Measurements from ENCODE around the gene UHRF2.
"Not testable (repeated sequence)": the region's sequence is repeated elsewhere in the genome, so short reads cannot be mapped to it uniquely, and the experiment has no call there.

UHRF2 gene

GRCh38 chr9:6428940-6429889, 16.2 kb downstream of the UHRF2 start:
- no peak for DNase-seq (ENCODE audit: low spot score)

DNA sequence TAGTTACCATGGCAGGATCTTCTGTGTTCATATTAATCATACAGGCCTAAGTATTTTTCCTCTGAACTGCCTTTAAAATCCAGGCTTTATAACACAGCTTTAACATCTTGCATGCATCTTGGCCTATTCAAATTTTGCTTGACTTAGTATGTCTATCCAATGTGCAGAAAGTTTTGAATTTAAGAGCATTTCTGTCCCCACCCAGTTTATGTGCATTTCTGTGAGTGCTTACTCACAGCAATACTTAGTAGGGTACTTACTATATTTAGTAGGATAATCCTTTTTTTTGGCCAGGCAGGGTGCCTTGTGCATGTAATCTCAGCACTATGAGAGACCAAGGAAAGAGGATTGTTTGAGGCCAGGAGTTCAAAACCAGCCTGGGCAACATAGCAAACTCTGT, 18.0 kb downstream of the UHRF2 start:
- no peak for DNase-seq (ENCODE audit: low spot score)

GRCh38 chr9:6433410-6433809, 20.4 kb downstream of the UHRF2 start:
- DNase-seq (ENCODE audit: low spot score), result no peak

DNA sequence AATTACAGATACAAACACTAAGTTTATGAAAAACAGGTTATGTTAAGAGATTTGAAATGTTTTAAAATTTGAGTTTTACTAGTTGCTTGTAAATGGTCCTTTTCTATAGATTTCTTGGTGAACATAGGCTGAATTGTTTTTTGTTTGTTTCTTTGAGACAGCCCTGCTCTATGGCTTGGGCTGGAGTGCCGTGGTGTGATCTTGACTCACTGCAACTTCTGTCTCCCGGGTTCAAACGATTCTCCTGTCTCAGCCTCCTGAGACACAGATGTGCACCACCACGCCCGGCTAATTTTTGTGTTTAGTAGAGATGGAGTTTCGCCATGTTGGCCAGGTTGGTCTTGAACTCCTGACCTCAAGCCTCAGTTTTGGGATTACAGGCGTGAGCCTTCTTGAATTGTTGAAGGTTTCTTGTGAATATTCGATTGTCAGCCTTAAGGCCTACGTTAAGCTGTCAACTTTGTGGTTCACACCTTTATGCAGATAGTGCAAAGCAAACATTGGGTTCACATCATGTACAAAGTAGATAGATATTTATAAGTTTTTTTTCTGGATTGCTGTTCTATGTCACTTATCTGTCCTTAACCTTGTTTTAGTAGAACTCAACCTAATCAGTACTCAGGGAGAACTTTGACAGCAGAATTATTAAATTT, 26.2 kb downstream of the UHRF2 start:
- no peak for DNase-seq (ENCODE audit: low spot score)

DNA sequence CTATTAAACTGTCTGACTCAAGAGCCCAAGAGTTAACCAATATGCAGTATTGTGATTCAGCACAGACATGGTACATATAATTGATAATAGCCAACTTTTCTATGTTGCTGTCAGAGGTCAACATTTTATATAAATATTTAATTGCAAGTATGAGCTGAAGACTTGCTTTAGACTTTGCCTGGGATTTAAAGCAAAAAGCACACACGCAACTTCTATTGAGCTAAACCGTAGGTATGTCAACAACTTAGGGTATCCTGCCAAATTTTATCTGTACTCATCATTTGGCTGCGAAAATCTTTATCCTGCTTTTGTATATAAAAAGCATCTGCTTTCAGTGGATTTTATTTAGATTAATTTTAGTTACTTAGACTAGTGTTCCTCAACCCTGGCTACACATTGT, 27.4 kb downstream of the UHRF2 start:
- DNase-seq (ENCODE audit: low spot score), result no peak

GRCh38 chr9:6441269-6441668, 28.3 kb downstream of the UHRF2 start:
- DNase-seq (ENCODE audit: low spot score), result no peak

GRCh38 chr9:6443661-6444060, 30.7 kb downstream of the UHRF2 start:
- no peak for DNase-seq (ENCODE audit: low spot score)

GRCh38 chr9:6444128-6444527, 31.1 kb downstream of the UHRF2 start:
- DNase-seq (ENCODE audit: low spot score), result no peak

DNA sequence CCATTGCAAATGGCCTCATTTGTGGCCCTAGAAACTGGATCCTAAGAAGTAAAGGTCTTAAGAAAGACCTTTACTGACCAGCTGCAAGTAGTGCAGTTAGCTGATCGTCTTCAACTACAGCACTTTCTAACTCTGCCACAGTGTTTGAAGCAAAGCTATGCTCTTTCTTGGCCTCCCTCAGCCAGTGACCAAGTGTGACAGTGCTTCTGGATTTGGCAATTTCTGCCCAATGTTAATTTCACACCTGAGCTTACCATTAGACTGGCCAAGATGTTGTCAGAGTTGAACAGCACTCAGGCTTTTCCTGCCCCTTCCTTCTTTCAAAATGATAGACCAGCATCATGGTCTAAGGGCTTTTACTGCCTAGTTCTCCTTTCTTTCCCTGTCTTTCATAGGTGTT, 36.1 kb downstream of the UHRF2 start:
- DNase-seq (ENCODE audit: low spot score), result no peak

GRCh38 chr9:6449645-6450044, 36.6 kb downstream of the UHRF2 start:
- DNase-seq (ENCODE audit: low spot score), result no peak

DNA sequence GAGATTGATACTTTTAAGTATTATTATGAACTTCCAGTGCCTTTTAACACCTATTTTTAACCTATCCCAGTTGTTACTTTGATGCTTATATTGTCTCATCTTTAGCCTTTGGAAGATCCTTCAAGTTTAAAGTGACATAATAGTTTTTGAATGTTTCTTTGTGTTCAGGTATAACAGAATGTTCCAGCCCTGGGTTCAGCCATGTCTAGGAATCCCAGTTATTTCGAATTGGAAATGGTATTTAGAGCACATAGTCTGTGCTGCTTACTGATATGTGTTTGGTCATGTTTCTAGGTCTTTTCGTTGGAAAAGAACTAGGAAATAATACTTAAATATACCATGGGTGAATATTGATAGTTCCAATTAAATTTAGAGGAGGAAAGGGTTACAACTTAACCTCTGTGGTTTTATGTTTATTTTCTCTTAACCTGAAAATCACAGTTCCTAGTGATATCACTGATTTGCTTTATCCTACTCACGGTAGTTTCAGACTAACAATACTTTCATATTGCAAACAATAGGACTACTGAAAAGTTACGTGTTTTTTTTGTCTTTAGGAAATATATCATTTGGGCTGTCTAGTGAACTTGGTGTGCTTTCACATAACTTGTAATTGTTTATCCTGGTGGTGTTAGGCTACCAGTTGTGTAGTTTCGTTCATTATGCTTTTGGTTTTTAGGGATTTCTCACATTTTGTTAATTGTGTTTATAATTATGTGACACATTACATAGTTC, 37.8 kb downstream of the UHRF2 start:
- no peak for DNase-seq (ENCODE audit: low spot score)

DNA sequence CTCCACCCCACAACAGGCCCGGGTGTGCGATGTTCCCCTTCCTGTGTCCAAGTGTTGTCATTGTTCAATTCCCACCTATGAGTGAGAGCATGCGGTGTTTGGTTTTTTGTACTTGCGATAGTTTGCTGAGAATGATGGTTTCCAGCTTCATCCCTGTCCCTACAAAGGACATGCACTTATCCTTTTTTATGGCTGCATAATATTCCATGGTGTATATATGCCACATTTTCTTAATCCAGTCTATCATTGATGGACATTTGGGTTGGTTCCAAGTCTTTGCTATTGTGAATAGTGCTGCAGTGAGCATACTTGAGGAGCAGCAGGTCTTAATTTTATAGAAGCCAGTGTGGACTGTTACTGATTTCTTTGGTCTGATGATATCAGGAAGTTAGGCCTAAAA, 42.3 kb downstream of the UHRF2 start:
- not testable (repeated sequence) for DNase-seq (ENCODE audit: low spot score)

GRCh38 chr9:6458704-6459103, 45.7 kb downstream of the UHRF2 start:
- DNase-seq (ENCODE audit: low spot score), result not testable (repeated sequence)

GRCh38 chr9:6459718-6460117, 46.7 kb downstream of the UHRF2 start:
- DNase-seq (ENCODE audit: low spot score), result no peak

GRCh38 chr9:6460189-6460768, 47.3 kb downstream of the UHRF2 start:
- DNase-seq (ENCODE audit: low spot score), result no peak

DNA sequence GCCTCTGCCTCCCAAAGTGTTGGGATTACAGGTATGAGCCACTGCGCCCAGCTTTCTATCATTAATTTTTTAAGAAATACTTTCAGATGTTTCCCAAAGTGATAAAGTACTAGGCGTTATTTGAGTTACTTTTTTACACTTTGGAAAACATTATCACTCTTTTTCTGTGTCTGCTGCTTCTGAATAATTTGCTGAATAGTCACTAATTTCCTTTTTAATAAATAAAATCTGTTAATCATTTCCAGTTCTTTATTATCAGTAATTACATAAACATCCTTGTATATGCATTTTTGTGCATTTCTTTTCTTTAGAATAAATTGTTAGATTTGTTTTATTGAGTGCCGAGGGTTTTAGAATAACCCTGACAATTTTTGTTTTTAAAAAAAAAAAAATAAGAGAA, 48.6 kb downstream of the UHRF2 start:
- DNase-seq (ENCODE audit: low spot score), result no peak

DNA sequence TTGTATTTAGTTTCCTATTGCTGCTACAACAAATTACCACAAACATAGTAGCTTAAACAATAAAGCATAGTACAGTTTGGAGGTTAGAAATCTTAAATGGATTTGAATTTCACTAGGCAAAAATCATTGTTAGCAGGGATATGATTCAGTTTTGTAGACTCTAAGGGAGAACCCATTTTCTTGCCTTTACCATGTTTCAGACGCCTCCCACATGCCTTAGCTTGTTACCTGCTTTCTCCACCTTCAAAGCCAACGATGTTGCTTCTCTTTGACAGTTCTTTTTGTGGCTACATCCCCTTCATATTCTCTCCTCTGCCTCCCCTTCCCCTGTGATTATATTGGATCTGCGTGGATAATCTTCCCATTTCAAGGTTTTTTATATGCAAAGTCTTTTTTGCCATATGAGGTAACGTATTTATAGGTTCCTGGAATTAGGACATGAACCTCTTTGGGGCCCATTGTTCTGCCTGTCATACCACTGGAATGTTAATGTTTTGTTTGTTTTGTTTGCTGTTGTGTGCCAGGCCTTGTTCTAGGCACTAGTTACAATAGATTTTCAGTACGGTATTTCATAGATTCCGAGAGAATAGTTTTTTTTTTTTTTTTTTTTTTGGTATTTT, 54.1 kb downstream of the UHRF2 start:
- DNase-seq (ENCODE audit: low spot score), result no peak

DNA sequence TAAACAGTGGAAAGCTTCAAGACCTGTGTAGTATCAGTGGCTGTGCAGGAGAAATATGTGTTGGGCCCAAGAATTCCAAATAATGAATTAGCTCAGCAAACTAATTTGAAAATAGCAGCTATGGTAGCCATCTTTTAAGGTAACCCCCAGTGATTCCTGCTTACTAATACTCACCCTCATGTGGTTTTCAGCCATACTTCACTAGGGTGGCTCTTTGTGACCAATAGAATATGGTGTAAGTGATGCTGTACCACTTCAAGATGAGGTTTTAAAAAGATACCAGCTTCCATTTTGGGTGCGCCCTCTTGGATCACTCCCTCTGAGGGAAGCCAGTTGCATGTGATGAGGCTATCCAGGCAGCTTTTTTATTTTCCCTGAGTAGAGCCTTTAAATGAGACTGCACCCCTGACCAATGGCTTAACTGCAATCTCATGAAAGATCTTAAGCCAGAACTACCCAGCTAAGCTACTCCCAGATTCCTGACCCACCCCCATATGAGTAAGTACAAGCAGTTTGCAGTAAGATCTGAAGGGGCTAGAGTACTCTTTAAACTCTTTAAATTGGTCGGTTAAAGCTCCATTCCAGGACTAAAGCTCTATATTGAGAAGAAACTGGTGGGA, 58.3 kb downstream of the UHRF2 start:
- no peak for DNase-seq (ENCODE audit: low spot score)

DNA sequence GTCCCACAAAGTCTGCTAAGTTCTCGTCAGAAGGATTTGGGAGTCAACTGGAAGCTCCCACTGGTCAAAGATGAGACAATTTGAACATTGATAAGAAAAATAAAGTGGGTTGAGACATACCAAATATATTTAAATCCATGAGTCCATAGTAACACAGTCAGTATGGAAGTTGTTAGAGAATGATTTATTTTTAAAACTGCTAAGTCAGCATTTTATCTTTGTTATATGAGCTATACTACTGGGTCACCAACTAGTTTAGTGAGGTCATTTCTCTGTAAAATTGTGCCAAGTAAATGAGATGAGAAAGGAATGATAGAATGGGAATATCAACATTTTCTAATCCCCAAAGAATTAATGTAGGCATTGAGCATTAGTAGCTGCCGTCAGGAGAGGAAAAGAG, 60.2 kb downstream of the UHRF2 start:
- no peak for DNase-seq (ENCODE audit: low spot score)

DNA sequence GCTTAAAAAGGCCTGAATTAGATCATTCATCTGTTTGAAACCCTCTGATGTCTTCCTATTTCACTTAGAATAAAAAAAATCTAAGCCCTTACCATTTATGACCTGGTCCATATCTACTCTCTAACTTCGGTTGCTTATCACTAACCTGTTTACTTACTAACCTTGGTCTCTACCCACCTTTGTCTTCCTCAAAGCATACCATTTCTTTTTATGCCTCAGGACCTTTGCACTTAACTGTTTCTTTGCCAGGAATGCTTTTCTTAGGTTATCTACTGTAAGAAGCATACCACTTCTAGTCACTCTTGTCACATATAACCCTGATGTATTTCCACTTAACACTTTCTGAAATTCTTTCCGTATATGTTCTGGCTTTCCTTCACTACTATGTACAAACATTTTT, 67.0 kb downstream of the UHRF2 start:
- no peak for DNase-seq (ENCODE audit: low spot score)

DNA sequence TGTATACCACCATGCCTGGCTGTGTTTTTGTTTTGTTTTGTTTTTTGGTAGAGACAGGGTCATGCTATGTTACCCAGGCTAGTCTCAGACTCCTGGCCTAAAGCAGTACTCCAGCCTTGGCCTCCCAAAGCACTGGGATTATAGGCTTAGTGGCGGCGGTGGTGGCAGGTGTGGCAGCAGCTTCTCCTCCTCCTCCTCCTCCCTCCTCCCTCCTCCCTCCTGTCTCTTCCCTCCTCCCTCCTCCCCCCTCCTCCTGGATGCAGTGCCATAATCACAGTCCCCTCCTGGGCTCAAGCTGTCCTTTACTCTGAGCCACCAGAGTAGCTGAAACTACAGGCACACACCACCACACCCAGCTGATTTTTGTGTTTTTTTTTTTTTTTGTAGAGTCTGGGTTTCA, 71.2 kb downstream of the UHRF2 start:
- no peak for DNase-seq (ENCODE audit: low spot score)

DNA sequence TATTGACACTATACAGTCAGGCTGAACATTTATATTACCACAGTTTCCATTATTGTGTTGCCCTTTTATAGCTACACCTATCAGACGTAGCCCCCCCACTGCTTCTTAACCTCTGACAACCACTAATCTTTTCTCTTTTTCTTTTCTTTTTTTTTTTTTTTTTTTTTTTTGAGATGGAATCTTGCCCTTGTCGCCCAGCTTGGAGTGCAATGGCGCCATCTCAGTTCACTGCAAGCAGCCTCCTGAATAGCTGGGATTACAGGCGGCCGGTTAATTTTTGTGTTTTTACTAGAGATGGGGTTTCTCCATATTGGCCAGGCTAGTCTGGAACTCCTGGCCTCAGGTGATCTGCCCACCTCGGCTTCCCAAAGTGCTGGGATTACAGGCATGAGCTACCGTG, 75.4 kb downstream of the UHRF2 start:
- no peak for DNase-seq (ENCODE audit: low spot score)

All from hematopoietic multipotent progenitor cell treated with erythropoietin and hydrocortisone succinate and interleukin-3 and kit ligand, for 17 days (in vitro differentiated cells).